Measurements from ENCODE around the gene NR2F2.

NR2F2 gene

DNA sequence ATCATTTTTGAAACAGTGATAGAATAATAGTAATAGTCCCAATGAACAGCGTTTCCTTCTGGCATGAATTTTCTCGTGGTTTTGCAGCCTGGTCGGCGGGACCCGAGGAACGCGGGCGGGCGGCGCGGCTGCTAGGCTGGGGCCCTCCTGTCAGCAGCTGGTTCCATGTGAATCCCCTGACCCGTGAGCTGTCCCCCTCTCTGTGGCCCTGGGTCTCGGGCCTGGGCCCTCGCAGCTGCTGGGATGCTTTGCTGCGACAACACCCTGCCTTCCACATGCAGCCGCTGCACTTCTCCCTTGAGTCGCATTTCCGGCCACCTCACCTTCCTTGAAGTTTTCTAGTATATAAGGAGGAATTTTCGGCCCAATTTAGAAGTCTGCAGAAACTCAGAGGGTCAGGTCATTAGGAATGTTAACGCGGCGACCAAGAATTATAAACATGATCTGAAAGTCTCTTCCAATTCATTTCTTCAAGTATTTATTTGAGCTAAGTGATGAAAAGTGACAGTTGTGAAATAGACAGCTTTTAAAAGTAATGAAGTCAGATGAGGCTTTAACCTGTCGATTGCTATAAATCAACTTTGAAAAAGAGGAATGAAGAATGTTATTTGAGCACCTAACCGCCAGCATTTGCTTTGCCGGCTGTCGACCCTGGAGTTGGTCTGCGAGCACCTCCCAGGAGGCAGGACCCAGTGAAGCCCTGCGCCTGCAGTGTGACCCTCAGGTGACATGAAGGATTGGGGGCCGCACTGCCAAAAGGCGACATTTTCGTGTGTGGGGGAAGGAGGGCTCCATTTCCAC, 27.7 kb downstream of the NR2F2 start:
- Histone ChIP-seq H3K9ac (ENCODE audit: low read depth, low read length) (peak overlapping the region; percentile 18; the same call in 1 of the 2 replicates), H3K36me3 (ENCODE audit: insufficient read depth, low read length) (no peaks in the 10 kb centered on the region)

DNA sequence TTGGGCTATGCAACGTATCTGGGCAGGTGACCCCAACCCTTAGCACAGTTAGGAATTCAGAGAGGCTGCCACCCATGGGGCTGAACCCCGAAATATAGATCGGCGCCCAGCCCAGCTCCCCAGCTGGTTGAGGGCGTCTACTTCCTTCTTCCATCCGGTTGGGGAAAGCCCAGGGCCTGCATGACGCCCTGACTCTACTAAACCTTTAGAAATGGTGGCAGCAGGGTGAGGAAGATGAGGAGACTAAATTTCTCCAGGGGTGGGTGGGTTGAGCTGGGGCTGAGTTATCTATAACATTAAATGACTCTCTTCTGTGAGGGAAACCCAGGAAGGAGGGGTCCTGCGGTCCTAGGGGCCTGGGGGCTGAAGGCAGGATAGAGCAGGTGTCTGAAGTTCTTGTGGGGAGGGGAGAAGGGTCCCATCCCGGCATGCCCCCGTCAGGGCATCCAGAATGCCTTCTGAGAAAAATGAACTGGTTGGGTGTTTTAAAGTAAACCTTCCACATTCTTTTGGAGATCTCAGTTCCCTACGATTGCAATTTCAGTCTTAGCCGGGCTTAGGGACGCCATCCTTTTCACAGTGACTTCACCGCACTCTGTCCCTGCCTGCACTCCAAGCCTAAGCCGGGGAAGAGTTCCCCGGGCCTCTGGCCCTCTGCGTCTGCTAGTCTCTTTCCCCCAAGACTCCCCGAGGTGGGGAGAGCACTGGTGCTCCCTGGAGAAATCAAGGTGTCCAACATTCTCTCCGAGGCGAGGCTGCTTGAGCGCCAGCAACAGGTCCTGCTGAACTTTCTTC, 28.5 kb downstream of the NR2F2 start:
- Histone ChIP-seq H3K9me3 (ENCODE audit: control insufficient read depth, insufficient read depth, low read length) (no peaks in the 10 kb centered on the region), H3K36me3 (ENCODE audit: insufficient read depth, low read length) (no peaks in the 10 kb centered on the region), H3K9ac (ENCODE audit: low read depth, low read length) (peak overlapping the region; percentile 45; the same call in 1 of the 2 replicates), H3K4me1 (ENCODE audit: insufficient read depth, low read length) (peaks cover 11% of the 10 kb centered on the region)

More for the DNA sequence above, 27.7 kb downstream of the NR2F2 start:
- Histone ChIP-seq H3K4me1 (ENCODE audit: insufficient read depth, low read length) (peaks cover 11% of the 10 kb centered on the region), H3K9me3 (ENCODE audit: control insufficient read depth, insufficient read depth, low read length) (no peaks in the 10 kb centered on the region)

DNA sequence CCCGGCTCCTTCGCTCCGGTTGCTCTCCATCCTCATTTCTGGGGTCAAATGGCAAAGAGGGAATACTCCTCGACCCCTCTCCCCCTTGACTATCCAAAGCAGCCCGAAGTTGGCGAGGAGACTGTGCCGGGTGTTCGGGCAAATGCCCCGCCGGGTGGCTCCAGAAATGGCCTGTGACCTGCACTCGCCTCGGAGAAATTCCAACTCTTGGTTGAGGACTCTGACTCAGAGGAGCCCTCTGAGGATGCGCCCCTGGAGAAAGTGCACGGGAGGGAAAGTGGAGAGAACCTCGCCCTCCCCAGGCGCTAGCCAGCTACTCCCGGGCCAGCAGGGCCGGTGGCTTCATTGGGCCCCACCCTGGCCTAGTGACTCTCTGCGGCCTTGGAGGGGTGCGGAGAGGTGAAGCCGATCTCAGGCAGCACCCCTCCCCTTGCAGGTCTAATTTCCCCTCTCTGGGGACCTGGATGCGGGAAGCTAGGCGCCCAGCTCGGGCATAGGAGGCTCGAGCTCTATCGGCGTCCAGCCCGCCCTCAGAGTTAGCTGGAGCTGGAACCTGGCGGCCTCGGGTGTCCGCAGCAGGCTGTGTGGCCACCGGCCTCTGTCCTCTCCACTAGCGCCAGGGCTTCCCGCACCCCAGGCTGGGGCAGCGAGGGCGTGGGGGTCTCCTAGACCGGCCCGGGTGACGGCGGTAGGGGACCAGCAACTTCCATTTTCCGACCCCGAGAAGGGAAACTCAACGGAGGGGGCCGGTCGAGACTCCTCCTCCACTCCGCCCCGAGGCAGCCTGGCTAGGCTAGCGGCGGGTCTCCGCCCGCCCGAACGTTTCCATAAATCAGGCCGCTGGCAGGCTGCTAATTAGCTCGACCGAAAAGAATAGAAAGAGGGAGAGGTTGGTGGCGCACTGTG, 29.4 kb downstream of the NR2F2 start:
- H3K9ac ChIP-seq (ENCODE audit: low read depth, low read length): peak overlapping the region; percentile 45; the same call in 1 of the 2 replicates

DNA sequence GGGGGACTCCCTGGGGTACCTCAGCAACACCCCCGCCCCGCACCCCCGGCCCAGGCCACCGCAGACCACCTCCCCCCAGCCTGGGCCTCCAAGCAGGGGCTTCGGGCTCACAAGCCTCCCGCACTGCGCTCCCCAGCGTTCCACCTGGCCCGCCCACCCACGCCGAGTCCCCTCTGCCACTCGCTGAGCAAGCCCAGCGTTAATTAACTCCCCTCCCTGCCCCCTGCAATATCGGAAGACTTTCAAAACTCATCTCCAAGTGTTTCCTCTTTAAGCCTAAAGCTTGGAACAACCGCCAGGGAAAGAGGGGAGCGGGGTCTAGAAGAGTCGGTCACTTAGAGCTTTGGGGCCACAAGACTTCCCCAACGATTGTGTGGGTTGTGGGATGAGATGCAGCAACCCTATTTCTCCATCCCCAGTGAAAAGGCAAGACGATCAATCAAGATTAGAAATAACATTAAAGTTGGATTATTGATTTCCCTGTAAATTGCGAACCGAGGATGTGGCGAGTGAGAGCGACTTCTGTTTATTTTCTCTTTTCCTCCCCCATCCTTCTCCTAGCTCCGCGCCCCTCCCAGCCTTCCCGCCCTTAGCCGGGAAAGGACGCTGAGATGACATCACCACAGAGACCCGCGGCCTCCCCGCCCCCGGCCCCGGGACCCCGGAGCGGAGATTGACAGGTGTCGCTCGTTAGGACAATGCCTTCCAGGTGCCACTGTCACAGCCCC, 30.2 kb downstream of the NR2F2 start:
- peaks cover 11% of the 10 kb centered on the region for H3K4me1 ChIP-seq (ENCODE audit: insufficient read depth, low read length)
- H3K9ac ChIP-seq (ENCODE audit: low read depth, low read length): peak overlapping the region; percentile 32; the same call in 1 of the 2 replicates
- H3K36me3 ChIP-seq (ENCODE audit: insufficient read depth, low read length): no peaks in the 10 kb centered on the region
- no peaks in the 10 kb centered on the region for H3K9me3 ChIP-seq (ENCODE audit: control insufficient read depth, insufficient read depth, low read length)

More for the DNA sequence above, 29.4 kb downstream of the NR2F2 start:
- Histone ChIP-seq H3K36me3 (ENCODE audit: insufficient read depth, low read length) (no peaks in the 10 kb centered on the region), H3K9me3 (ENCODE audit: control insufficient read depth, insufficient read depth, low read length) (no peaks in the 10 kb centered on the region), H3K4me1 (ENCODE audit: insufficient read depth, low read length) (peaks cover 11% of the 10 kb centered on the region)

DNA sequence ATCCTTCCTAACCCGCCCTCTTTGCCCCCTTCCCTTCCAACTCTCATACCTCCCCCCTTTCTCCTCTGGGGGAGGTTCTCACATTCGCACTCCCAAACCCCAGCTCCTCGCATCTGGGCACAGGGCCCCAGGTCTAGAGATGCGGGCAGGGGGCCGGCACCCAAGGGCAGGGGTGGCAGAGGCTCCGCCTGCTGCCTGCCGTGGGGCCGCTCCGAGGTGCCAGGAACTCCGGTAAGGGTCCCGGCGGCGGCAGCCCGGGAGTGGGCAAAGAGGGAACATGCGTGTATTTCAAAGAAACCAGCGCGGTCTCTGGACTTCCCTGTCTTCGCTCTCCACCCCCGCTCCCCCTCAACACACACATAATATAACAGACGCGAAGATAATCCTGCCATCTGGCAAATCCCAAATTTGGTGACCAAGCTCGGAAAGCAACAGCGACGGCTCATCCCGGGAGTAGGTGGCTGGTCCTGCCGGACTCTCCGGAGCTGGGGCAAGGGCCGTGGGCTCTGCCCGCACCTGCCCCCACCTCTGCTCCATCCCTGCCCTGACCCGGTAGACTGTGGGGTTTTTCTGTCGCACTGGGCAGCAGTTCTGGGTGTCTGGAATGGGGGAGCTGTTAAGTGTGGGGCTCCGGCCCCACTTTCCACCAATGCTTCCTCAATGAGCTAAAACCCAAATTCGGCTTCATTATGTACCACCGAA, 31.0 kb downstream of the NR2F2 start:
- H3K4me1 ChIP-seq (ENCODE audit: insufficient read depth, low read length): peaks cover 11% of the 10 kb centered on the region
- H3K9ac ChIP-seq (ENCODE audit: low read depth, low read length): peak overlapping the region; percentile 32; the same call in 1 of the 2 replicates
- no peaks in the 10 kb centered on the region for H3K36me3 ChIP-seq (ENCODE audit: insufficient read depth, low read length)
- no peaks in the 10 kb centered on the region for H3K9me3 ChIP-seq (ENCODE audit: control insufficient read depth, insufficient read depth, low read length)

DNA sequence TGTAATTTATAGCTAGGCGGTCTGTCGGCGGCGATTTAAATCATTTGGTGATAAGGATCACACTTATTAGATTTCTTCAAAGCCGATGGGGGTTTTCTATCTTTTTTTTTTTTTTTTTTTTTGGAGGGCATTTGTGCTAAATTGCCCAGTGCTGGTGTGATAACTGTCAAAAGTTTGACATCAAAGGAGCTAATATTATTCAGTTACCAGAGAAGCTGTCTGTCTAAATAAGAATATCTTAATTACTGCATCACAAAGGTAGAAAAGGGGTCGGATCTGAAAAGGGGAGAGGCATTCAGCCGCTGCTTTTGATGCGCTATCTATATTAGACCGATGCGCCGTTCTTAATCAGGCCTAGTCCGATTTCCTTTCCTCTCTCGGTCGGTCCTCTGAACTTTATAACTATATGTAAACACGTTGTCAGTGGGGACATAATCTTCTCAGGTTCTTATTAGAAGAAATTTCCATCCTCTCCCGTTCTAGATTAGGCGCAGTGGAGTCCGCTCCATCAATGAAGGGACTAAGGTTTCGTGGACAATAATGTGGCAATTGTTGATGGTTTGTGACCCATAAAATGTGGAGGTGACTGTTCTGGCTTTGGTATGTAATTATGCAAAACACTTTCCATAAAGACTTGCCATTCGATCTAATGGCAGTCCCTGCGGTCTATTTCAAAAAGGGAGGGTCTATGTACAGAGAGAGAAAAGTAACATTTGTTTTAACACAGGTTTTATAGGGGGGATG, 31.7 kb downstream of the NR2F2 start:
- Histone ChIP-seq H3K9ac (ENCODE audit: low read depth, low read length) (no peak overlapping the region; the same call in 1 of the 2 replicates), H3K9me3 (ENCODE audit: control insufficient read depth, insufficient read depth, low read length) (no peaks in the 10 kb centered on the region), H3K36me3 (ENCODE audit: insufficient read depth, low read length) (no peaks in the 10 kb centered on the region), H3K4me1 (ENCODE audit: insufficient read depth, low read length) (peaks cover 15% of the 10 kb centered on the region)

DNA sequence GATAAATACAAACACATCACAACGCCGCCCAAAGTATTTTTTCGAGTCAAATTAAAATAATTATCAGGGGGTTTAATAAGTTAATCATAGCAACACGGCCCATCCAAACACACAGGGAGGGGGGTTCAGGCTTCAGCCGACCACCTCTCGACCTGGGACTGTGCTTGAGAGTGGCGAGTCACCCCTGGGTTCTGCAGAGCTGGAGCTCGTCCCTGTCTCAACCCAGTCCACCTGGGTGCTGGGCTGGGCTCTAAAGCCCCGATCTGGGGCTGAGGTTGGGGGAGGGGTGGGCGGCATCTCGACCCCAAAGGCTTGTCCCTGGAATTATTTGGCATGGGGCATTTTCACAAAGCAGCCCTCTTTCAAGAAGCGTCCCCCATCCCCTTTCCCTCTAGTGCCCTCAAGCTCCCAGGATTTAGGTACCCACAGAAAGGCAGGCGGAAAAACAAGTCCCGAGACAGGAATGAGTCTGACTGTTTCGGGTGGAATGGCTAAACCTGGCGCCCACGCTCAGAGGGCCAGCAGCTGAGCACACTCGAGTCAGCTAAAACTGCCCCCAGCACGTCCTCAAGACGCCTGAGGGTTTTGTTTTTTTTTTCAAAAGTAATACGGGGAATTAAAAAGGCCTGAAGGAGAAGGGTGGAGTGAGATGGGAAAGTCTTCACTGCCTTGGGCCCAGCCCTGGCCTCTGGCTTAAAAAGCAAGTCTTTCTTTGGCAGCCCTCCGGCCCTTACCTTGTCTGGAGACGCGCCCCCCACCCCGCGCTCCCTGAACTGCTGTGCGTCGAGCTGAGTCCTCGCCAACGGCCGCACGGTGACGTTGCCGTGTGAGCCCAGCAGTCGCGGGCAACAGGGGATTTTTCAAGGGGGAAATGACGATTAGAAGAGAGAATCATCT, 32.5 kb downstream of the NR2F2 start:
- Histone ChIP-seq H3K9me3 (ENCODE audit: control insufficient read depth, insufficient read depth, low read length) (no peaks in the 10 kb centered on the region), H3K9ac (ENCODE audit: low read depth, low read length) (no peak overlapping the region; the same call in 1 of the 2 replicates), H3K4me1 (ENCODE audit: insufficient read depth, low read length) (peaks cover 15% of the 10 kb centered on the region), H3K36me3 (ENCODE audit: insufficient read depth, low read length) (no peaks in the 10 kb centered on the region)

DNA sequence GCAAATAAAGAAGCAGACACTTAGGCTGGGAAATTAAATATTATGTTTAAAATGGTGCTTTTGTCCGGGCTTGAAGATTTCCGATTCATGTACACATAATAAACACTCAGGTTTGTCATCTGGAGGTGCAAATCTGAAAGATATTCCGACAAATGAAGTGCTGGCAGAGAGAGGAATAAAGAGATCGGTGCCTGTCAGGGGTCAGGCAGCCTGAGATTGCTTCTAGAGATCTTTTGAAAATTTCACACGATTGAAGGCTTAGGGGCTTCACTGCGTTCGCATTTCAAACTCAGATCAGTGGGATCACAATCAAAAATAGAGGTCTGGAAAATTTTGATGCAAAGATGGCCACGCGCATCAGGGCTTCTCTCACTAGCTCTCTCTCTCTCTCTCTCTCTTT, 33.2 kb downstream of the NR2F2 start:
- no peak overlapping the region for H3K9ac ChIP-seq (ENCODE audit: low read depth, low read length)
- no peaks in the 10 kb centered on the region for H3K36me3 ChIP-seq (ENCODE audit: insufficient read depth, low read length)
- peaks cover 13% of the 10 kb centered on the region for H3K4me1 ChIP-seq (ENCODE audit: insufficient read depth, low read length)
- no peaks in the 10 kb centered on the region for H3K9me3 ChIP-seq (ENCODE audit: control insufficient read depth, insufficient read depth, low read length)

DNA sequence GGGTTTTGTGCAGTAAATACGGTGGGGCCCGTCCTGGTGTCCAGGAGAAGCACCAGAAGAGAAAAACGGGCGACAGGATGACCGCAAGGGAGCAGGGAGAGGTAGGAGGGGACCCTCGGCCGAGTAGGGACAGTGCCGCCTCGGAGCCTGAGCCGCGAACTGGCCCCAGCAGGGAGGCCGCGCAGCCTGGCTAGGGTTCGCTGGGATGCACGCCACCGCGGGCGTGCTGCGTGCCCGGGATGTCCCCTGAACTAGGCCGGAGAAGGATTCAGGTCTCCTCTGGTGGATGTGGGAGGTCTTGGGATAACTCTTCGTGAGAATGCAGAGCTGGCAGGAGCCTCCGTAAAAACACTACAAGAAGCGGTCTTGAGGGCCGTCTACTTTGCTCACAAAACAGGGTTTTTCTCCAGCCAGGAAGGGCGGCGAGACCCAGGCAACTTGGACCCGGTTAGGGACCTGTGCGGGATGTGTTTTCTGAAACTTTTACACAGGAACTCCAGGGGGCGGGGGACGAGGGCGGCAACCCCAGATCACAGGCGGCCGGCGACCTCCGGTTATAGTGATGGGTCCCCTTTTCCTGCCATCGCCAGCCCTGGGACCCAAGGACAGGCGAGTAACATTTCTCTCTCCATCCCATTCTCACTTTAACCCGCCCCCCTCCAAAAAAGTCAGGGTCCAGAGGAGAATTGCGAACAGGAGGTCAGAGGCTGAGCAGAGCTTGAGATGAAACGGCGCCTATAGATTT, 35.5 kb downstream of the NR2F2 start:
- no peaks in the 10 kb centered on the region for H3K36me3 ChIP-seq (ENCODE audit: insufficient read depth, low read length)
- no peaks in the 10 kb centered on the region for H3K9me3 ChIP-seq (ENCODE audit: control insufficient read depth, insufficient read depth, low read length)
- peaks cover 12% of the 10 kb centered on the region for H3K4me1 ChIP-seq (ENCODE audit: insufficient read depth, low read length)
- H3K9ac ChIP-seq (ENCODE audit: low read depth, low read length): no peak overlapping the region

DNA sequence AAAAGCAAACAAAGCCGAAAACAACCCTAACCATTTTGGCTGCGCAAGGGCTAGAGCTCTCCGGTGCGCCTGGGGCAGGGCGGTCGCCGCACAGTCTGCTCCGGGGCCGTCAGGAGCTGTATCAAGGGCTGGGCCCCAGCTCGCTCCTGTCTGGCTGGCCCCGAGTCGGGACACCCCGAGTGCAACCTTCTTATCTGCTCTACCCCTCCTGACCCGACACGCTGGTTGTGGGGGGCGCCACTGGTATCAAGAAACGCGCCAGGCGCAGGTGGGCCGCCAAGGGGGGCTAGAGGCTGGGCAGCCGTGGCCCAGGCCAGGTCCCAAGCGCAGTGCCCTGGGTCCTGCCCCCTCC, 36.0 kb downstream of the NR2F2 start:
- Histone ChIP-seq H3K9ac (ENCODE audit: low read depth, low read length) (no peak overlapping the region), H3K4me1 (ENCODE audit: insufficient read depth, low read length) (peaks cover 12% of the 10 kb centered on the region), H3K36me3 (ENCODE audit: insufficient read depth, low read length) (no peaks in the 10 kb centered on the region), H3K9me3 (ENCODE audit: control insufficient read depth, insufficient read depth, low read length) (no peaks in the 10 kb centered on the region)

DNA sequence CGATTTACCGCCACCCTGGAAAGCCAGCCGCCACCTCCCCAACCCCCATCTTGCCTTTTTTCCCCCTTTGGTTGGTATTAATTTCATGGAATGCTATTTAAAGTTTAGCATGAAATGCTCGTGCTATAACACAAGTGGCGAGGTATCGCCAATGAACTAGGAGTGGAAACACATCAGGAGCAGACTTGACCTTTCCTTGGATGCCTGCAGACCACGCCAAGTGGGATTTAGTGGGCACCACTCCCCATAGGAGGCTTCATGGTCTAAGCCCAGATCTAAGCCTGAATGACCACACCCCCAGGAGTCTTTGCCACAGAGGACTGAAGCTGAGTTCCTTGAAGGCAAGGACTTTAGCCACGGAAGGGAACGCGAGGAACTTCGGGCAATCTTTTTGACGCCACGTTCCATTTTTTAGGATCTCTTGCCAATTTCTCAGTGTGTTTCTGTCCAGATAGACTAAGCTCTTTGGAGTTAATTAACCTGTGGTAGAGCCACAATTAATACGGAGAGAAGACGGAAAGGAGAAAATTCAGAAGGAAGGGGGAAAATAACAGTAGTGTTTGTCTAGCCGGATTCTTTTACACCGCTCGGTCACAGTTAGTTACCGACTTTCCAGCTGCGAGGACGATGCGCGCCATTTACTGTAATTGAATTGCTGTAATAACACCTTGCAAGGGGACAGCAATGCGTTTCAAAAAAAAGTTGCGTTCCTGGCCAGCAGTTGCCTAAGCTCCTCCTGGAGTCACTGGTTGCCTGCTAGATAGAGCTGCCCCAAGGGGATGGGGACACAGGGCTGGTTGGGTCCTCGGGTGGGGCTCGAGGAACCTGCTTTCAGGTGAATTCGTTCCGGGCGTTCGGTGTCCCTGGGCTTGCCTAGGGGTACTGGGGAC, 37.1 kb downstream of the NR2F2 start:
- H3K36me3 ChIP-seq (ENCODE audit: insufficient read depth, low read length): no peaks in the 10 kb centered on the region
- H3K4me1 ChIP-seq (ENCODE audit: insufficient read depth, low read length): peaks cover 9% of the 10 kb centered on the region
- no peaks in the 10 kb centered on the region for H3K9me3 ChIP-seq (ENCODE audit: control insufficient read depth, insufficient read depth, low read length)
- no peak overlapping the region for H3K9ac ChIP-seq (ENCODE audit: low read depth, low read length)
